GM12878 (cell line): Measurements from ENCODE around the gene ERG. TPM values are rescaled to one million over a fixed set of nuclear protein-coding genes. Genes with fewer than 3 reads are reported as not detected.

ENCODE experiments used
- ATAC-seq: fragments of 200-7000 bp; cut with Tn5 transposase; 3 replicates; pipeline ENCODE4 v1.9.1; 2020; ENCODE audit warnings: mild to moderate bottlenecking, moderate library complexity
- BruUV-seq: library from RNA; stranded (reverse); fragments of 400-500 nt; replicated peaks from 2 replicates; lab custom pipeline; 2021; lab: Mats Ljungman, UMichigan
- CTCF ChIA-PET: fragments of 300-600 bp; sonication (Branson Sonifier 250); formaldehyde crosslinking; extraction: SDS; loops from one replicate; lab custom pipeline; 2021; ENCODE audit warnings: inconsistent platforms; lab: Yijun Ruan, JAX
- POLR2A ChIA-PET: fragments of 350-600 bp; formaldehyde crosslinking; extraction: SDS; loops from one replicate; lab custom pipeline; 2021; ENCODE audit warnings: inconsistent platforms; lab: Charles Lee
- RAD21 ChIA-PET: fragments of 300-600 bp; sonication (Branson Sonifier 250); formaldehyde crosslinking; loops from one replicate; lab custom pipeline; 2023; ENCODE audit warnings: antibody characterized with exemption; ENCODE audit not compliant: unreplicated experiment; lab: Charles Lee
- SMC1A ChIA-PET: fragments of 300-600 bp; sonication (Branson Sonifier 250); formaldehyde crosslinking; loops from one replicate; lab custom pipeline; 2023; ENCODE audit not compliant: unreplicated experiment, uncharacterized antibody; lab: Charles Lee
- DNase-seq: peaks from one replicate; pipeline ENCODE4 v3.0.0-alpha.2; 2011; ENCODE audit warnings: low read depth, low spot score
- FAIRE-seq: peaks from 3 replicates; lab custom pipeline; 2011; peaks lifted over from hg19 to GRCh38; lab: Jason Lieb, UNC
- H2AFZ ChIP-seq: 2 replicates; pipeline ENCODE4 v1.6.0; 2011; ENCODE audit warnings: low read depth, low read length, control low read depth; ENCODE audit not compliant: control insufficient read depth
- H3K27ac ChIP-seq: 2 replicates; pipeline ENCODE4 v1.5.1; 2011; ENCODE audit warnings: control low read depth; ENCODE audit not compliant: control insufficient read depth, insufficient read depth
- H3K27me3 ChIP-seq, 2 experiments: replicated peaks in 1 of 2; 2 replicates each; pipeline versions ENCODE4 v1.6.0 to v1.6.1; 2011; ENCODE audit warnings: low read length in 1 of 2; ENCODE audit not compliant: control insufficient read depth in 2 of 2, insufficient read depth in 2 of 2
- H3K36me3 ChIP-seq, 2 experiments: 2 replicates each; pipeline ENCODE4 v1.5.1; 2011; ENCODE audit warnings: low read length in 1 of 2; ENCODE audit not compliant: control insufficient read depth in 2 of 2, insufficient read depth in 2 of 2
- H3K4me1 ChIP-seq: 2 replicates; pipeline ENCODE4 v1.6.1; 2011; ENCODE audit warnings: mild to moderate bottlenecking, low read length, moderate library complexity, mixed read lengths; ENCODE audit not compliant: control insufficient read depth, insufficient read depth
- H3K4me2 ChIP-seq: 2 replicates; pipeline ENCODE4 v1.6.0; 2011; ENCODE audit warnings: control low read depth; ENCODE audit not compliant: control insufficient read depth, insufficient read depth
- H3K4me3 ChIP-seq: fragments of 200-600 bp; sonication (generic); 2 replicates; pipeline ENCODE4 v1.5.1; 2016
- H3K79me2 ChIP-seq: 2 replicates; pipeline ENCODE4 v1.6.0; 2011; ENCODE audit warnings: low read length; ENCODE audit not compliant: control insufficient read depth, insufficient read depth
- H3K9ac ChIP-seq: 2 replicates; pipeline ENCODE4 v1.8.0; 2011; ENCODE audit warnings: low read length, control low read depth, mixed read lengths; ENCODE audit not compliant: control insufficient read depth, insufficient read depth
- H3K9me3 ChIP-seq: replicated peaks from 3 replicates; pipeline ENCODE4 v1.5.1; 2011; ENCODE audit warnings: mild to moderate bottlenecking, low read length; ENCODE audit not compliant: control insufficient read depth, insufficient read depth
- H4K20me1 ChIP-seq: 2 replicates; pipeline ENCODE4 v1.6.0; 2011; ENCODE audit not compliant: control insufficient read depth, insufficient read depth
- ASH2L ChIP-seq: fragments of 300-600, 200-600 bp; sonication (generic); IDR thresholded peaks from 2 replicates; pipeline ENCODE4 v1.6.1; 2017; ENCODE audit warnings: low read depth, mild to moderate bottlenecking, borderline replicate concordance
- BACH1 ChIP-seq: fragments of 450-650 bp; IDR thresholded peaks from 2 replicates; pipeline ENCODE4 v1.6.1; 2017; ENCODE audit warnings: mild to moderate bottlenecking, borderline replicate concordance
- CEBPB ChIP-seq, 2 experiments: fragments of 150-350 bp in 1 of 2; IDR thresholded peaks; 2 replicates each; pipeline ENCODE4 v1.6.1; 2012 to 2014; ENCODE audit warnings: low read depth in 2 of 2, low read length in 2 of 2, borderline replicate concordance in 1 of 2, inconsistent platforms in 1 of 2
- CREM ChIP-seq: IDR thresholded peaks from 2 replicates; pipeline ENCODE4 v1.6.1; 2014; ENCODE audit warnings: antibody characterized with exemption, low read depth
- FOXM1 ChIP-seq: IDR thresholded peaks from 2 replicates; pipeline ENCODE4 v1.6.1; 2012; ENCODE audit warnings: low read depth, mild to moderate bottlenecking, inconsistent platforms, low read length, moderate library complexity
- MYC ChIP-seq: IDR thresholded peaks from 2 replicates; pipeline ENCODE4 v1.6.1; 2011; ENCODE audit warnings: mild to moderate bottlenecking, low read length, moderate library complexity, inconsistent platforms; ENCODE audit not compliant: insufficient read depth, insufficient replicate concordance, insufficient read length, severe bottlenecking
- POLR2A ChIP-seq: IDR thresholded peaks from 2 replicates; pipeline ENCODE4 v1.6.1; 2011; ENCODE audit warnings: low read depth, mild to moderate bottlenecking, low read length
- POLR2AphosphoS2 ChIP-seq: IDR thresholded peaks from 2 replicates; pipeline ENCODE4 v1.6.1; 2011; ENCODE audit warnings: low read depth, mild to moderate bottlenecking, low read length, improper control_type of control experiment, moderate library complexity
- SMARCA5 ChIP-seq: fragments of 450-650 bp; IDR thresholded peaks from 2 replicates; pipeline ENCODE4 v1.6.1; 2017; ENCODE audit warnings: mild to moderate bottlenecking
- TBL1XR1 ChIP-seq: IDR thresholded peaks from 2 replicates; pipeline ENCODE4 v1.6.1; 2012; ENCODE audit warnings: low read depth, low read length, improper control_type of control experiment
- ZNF622 ChIP-seq: fragments of 450-650 bp; IDR thresholded peaks from 2 replicates; pipeline ENCODE4 v1.6.1; 2017; ENCODE audit warnings: mild to moderate bottlenecking, inconsistent platforms
- ZZZ3 ChIP-seq: IDR thresholded peaks from 2 replicates; pipeline ENCODE4 v1.6.1; 2011; ENCODE audit warnings: low read depth; ENCODE audit not compliant: control insufficient read depth, insufficient read length
- whole genome bisulfite sequencing: methylation state at CpG from one replicate; pipeline ENCODE4 v1.1.6; 2016; ENCODE audit warnings: low lambda C conversion rate; ENCODE audit not compliant: insufficient replicate concordance, insufficient coverage; ENCODE audit errors: missing lambda C conversion rate; 5-methylcytosine and 5-hydroxymethylcytosine counted together
- in situ Hi-C: fragments of 300-500 bp; cut with MboI; formaldehyde crosslinking; loops from 9 replicates; pipeline ENCODE4 v1.14.3; 2018; ENCODE audit warnings: mixed read lengths
- intact Hi-C: fragments of 100-400 bp; cut with micrococcal nuclease; formaldehyde crosslinking; loops from one replicate; pipeline ENCODE4 v1.14.2; 2022; ENCODE audit not compliant: unreplicated experiment
- polyA plus RNA-seq, 11 experiments: library from polyadenylated mRNA; depleted of rRNA in 4 of 11; unstranded in 6 of 11; stranded (reverse) in 5 of 11; fragments of >200 nt; fragmentation: Nextera tagmentation in 4 of 11; fragmentation: Illumina TruSeq in 1 of 11; extraction: Ambion mirVana in 4 of 11; extraction: Trizol in 1 of 11; gene quantifications; 1 replicate in 1 of 11; 2 replicates in 10 of 11; pipeline versions ENCODE4 v1.2.1 to v1.2.3, GENCODE V29; 2011 to 2016; ENCODE audit warnings: inconsistent platforms in 2 of 11, missing spikeins in 2 of 11, low read depth in 1 of 11
- total RNA-seq, 4 experiments: library from RNA; depleted of rRNA in 3 of 4; stranded (reverse); fragments of >200 nt in 3 of 4; fragmentation: Illumina TruSeq in 1 of 4; extraction: Trizol in 1 of 4; gene quantifications; 2 replicates each; pipeline versions ENCODE4 v1.2.1 to v1.2.3, GENCODE V29; 2013 to 2021
- TF ChIP-seq, protein P1 (sequence below): IDR thresholded peaks from 2 replicates; pipeline ENCODE4 v1.6.1; 2012; ENCODE audit warnings: low read length, inconsistent platforms
- TF ChIP-seq, protein P2 (sequence below): IDR thresholded peaks from 2 replicates; pipeline ENCODE4 v1.6.1; 2012; ENCODE audit warnings: improper control_type of control experiment, low read depth, low read length; ENCODE audit not compliant: insufficient replicate concordance

ERG gene
- total and polyA plus RNA-seq, 10 of the 15 experiments (the other 5 are each of a cell fraction or from before 2014, with no cell fraction given) = not detected

DNA sequence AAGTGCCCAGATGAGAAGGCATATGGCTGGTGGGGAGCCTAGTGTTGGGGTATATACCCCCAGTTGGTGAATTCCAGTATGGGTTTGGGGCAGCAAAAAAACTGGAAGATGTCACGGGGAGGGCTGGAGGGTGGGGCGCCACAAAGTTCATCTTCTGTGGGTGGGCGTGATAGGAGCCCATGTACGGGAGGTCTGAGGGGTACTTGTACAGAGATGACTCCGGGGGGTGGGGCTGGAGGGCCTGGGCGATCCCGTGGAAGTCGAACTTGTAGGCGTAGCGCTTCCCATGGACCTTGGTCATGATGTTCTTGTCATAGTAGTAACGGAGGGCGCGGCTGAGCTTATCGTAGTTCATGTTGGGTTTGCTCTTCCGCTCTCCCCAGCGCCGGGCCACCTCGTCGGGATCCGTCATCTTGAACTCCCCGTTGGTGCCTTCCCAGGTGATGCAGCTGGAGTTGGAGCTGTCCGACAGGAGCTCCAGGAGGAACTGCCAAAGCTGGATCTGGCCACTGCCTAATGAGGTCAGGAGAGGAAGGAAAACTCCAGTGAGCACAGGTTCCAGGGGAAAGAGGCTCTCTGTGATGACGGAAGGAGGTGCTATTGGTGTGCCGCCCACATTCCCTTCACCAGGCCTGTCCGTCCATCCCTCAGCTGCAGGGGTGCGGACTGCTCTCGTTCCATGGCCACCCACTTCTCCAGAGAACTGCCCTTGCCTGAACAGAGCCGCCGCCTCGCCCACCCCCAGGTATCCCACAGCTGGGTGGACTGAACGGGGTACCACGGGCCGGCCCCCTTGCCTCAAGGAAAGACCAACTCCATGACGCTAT, 114.7 kb downstream of the ERG start:
- TF ChIP-seq ZNF622 (no peak), BACH1 (no peak), POLR2A (no peak), MYC (no peak), ASH2L (no peak), CEBPB (IDR thresholded peaks at IDR 0.05; ENCODE audit: borderline replicate concordance in 1 of 2, low read depth in 2 of 2, low read length in 2 of 2) (no peak), CREM (no peak), SMARCA5 (no peak), FOXM1 (no peak), ZZZ3 (no peak), TBL1XR1 (no peak), POLR2AphosphoS2 (no peak)
- TF ChIP-seq, protein P1, sequence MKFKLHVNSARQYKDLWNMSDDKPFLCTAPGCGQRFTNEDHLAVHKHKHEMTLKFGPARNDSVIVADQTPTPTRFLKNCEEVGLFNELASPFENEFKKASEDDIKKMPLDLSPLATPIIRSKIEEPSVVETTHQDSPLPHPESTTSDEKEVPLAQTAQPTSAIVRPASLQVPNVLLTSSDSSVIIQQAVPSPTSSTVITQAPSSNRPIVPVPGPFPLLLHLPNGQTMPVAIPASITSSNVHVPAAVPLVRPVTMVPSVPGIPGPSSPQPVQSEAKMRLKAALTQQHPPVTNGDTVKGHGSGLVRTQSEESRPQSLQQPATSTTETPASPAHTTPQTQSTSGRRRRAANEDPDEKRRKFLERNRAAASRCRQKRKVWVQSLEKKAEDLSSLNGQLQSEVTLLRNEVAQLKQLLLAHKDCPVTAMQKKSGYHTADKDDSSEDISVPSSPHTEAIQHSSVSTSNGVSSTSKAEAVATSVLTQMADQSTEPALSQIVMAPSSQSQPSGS = no peak
- TF ChIP-seq, protein P2, sequence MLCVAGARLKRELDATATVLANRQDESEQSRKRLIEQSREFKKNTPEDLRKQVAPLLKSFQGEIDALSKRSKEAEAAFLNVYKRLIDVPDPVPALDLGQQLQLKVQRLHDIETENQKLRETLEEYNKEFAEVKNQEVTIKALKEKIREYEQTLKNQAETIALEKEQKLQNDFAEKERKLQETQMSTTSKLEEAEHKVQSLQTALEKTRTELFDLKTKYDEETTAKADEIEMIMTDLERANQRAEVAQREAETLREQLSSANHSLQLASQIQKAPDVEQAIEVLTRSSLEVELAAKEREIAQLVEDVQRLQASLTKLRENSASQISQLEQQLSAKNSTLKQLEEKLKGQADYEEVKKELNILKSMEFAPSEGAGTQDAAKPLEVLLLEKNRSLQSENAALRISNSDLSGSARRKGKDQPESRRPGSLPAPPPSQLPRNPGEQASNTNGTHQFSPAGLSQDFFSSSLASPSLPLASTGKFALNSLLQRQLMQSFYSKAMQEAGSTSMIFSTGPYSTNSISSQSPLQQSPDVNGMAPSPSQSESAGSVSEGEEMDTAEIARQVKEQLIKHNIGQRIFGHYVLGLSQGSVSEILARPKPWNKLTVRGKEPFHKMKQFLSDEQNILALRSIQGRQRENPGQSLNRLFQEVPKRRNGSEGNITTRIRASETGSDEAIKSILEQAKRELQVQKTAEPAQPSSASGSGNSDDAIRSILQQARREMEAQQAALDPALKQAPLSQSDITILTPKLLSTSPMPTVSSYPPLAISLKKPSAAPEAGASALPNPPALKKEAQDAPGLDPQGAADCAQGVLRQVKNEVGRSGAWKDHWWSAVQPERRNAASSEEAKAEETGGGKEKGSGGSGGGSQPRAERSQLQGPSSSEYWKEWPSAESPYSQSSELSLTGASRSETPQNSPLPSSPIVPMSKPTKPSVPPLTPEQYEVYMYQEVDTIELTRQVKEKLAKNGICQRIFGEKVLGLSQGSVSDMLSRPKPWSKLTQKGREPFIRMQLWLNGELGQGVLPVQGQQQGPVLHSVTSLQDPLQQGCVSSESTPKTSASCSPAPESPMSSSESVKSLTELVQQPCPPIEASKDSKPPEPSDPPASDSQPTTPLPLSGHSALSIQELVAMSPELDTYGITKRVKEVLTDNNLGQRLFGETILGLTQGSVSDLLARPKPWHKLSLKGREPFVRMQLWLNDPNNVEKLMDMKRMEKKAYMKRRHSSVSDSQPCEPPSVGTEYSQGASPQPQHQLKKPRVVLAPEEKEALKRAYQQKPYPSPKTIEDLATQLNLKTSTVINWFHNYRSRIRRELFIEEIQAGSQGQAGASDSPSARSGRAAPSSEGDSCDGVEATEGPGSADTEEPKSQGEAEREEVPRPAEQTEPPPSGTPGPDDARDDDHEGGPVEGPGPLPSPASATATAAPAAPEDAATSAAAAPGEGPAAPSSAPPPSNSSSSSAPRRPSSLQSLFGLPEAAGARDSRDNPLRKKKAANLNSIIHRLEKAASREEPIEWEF = no peak
- no peaks in the 10 kb centered on the region for H4K20me1 ChIP-seq
- DNase-seq = no peak
- no peaks in the 10 kb centered on the region for H3K9me3 ChIP-seq
- no peaks in the 10 kb centered on the region for H3K36me3 ChIP-seq
- H3K9ac ChIP-seq = no peak overlapping the region
- SMC1A ChIA-PET = no interaction called here
- no peak overlapping the region for H3K27ac ChIP-seq
- no peaks in the 10 kb centered on the region for H3K79me2 ChIP-seq
- H3K4me3 ChIP-seq = no peak overlapping the region
- peaks cover 0 to 7% of the 10 kb centered on the region in 2 experiments; a peak in 3 of 4 replicates for H3K27me3 ChIP-seq
- no TSS peak for BruUV-seq
- POLR2A ChIA-PET = no interaction called here
- no peak for ATAC-seq
- no peaks in the 10 kb centered on the region for H3K4me1 ChIP-seq
- FAIRE-seq = no peak
- in situ Hi-C loops (no loop called here), intact Hi-C loops (no loop called here)
- no peak overlapping the region for H2AFZ ChIP-seq
- no peak overlapping the region for H3K4me2 ChIP-seq
- CTCF ChIA-PET = no interaction called here
- RAD21 ChIA-PET = no interaction called here
- WGBS = 29% methylated on average over 34 of the region's 34 CpGs
